Endothelial cell of umbilical vein (primary cell): ENCODE data around the gene BRICD5. TPM values are rescaled to one million over a fixed set of nuclear protein-coding genes. Genes with fewer than 3 reads are reported as not detected.

ENCODE experiments used
- BruUV-seq: library from RNA; stranded (reverse); fragments of 400-500 nt; replicated peaks from 2 replicates; lab custom pipeline; 2021; lab: Mats Ljungman, UMichigan
- CTCF ChIA-PET: fragments of 300-600, 350-600 bp; sonication (Branson Sonifier 250); formaldehyde crosslinking; loops from one replicate; lab custom pipeline; 2021; ENCODE audit warnings: antibody characterized with exemption, inconsistent platforms; lab: Charles Lee
- POLR2A ChIA-PET: fragments of 300-600, 350-600 bp; sonication (Branson Sonifier 250); formaldehyde crosslinking; loops from one replicate; lab custom pipeline; 2021; ENCODE audit warnings: antibody characterized with exemption, inconsistent platforms; lab: Charles Lee
- DNase-seq: peaks from one replicate; pipeline ENCODE4 v3.0.0-alpha.2; 2011; ENCODE audit warnings: low read depth, low spot score
- FAIRE-seq: peaks from 2 replicates; lab custom pipeline; 2011; peaks lifted over from hg19 to GRCh38; lab: Jason Lieb, UNC
- H2AFZ ChIP-seq: 2 replicates; pipeline ENCODE4 v1.6.0; 2012; ENCODE audit warnings: low read depth, low read length, control low read depth, inconsistent platforms
- H3K27ac ChIP-seq: 2 replicates; pipeline ENCODE4 v1.5.1; 2011; ENCODE audit warnings: low read depth, mild to moderate bottlenecking, control low read depth, low read length, moderate library complexity; ENCODE audit not compliant: insufficient read depth
- H3K27me3 ChIP-seq, 2 experiments: 2 replicates each; pipeline versions ENCODE4 v1.6.0 to v1.6.1; 2011; ENCODE audit warnings: low read length in 2 of 2, mixed read lengths in 1 of 2; ENCODE audit not compliant: control insufficient read depth in 2 of 2, insufficient read depth in 2 of 2
- H3K36me3 ChIP-seq, 2 experiments: 2 replicates in 1 of 2; 3 replicates in 1 of 2; pipeline ENCODE4 v1.5.1; 2011; ENCODE audit warnings: low read length in 2 of 2, mild to moderate bottlenecking in 1 of 2, moderate library complexity in 1 of 2; ENCODE audit not compliant: control insufficient read depth in 2 of 2, insufficient read depth in 2 of 2; ENCODE audit errors: extremely low read depth in 1 of 2
- H3K4me1 ChIP-seq: 3 replicates; pipeline ENCODE4 v1.5.1; 2011; ENCODE audit warnings: mild to moderate bottlenecking, low read length; ENCODE audit not compliant: control insufficient read depth, insufficient read depth; ENCODE audit errors: extremely low read depth
- H3K4me2 ChIP-seq: 2 replicates; pipeline ENCODE4 v1.6.1; 2011; ENCODE audit warnings: low read length, control low read depth, mixed read lengths; ENCODE audit not compliant: insufficient read depth
- H3K4me3 ChIP-seq, 3 experiments: fragments of 200-600 bp in 1 of 3; sonication (generic), shearing (Covaris generic) in 1 of 3; replicated peaks in 1 of 3; 2 replicates each; pipeline ENCODE4 v1.5.1; 2011 to 2016; ENCODE audit warnings: control low read depth in 3 of 3, low read length in 3 of 3, mild to moderate bottlenecking in 2 of 3, inconsistent platforms in 1 of 3, low read depth in 1 of 3, moderate library complexity in 1 of 3; ENCODE audit not compliant: insufficient read depth in 1 of 3
- H3K79me2 ChIP-seq: 2 replicates; pipeline ENCODE4 v1.6.0; 2012; ENCODE audit warnings: low read length, inconsistent platforms; ENCODE audit not compliant: control insufficient read depth, insufficient read depth
- H3K9ac ChIP-seq: replicated peaks from 2 replicates; pipeline ENCODE3; 2011; ENCODE audit warnings: low read length, control low read depth; ENCODE audit not compliant: insufficient read depth; ENCODE audit errors: extremely low read depth
- H3K9me1 ChIP-seq: replicated peaks from 3 replicates; pipeline ENCODE4 v1.6.0; 2011; ENCODE audit warnings: mild to moderate bottlenecking, low read length; ENCODE audit not compliant: control insufficient read depth, insufficient read depth; ENCODE audit errors: extremely low read depth
- H3K9me3 ChIP-seq: replicated peaks from 2 replicates; pipeline ENCODE4 v1.5.1; 2012; ENCODE audit warnings: low read length, inconsistent platforms; ENCODE audit not compliant: control insufficient read depth, insufficient read depth
- H4K20me1 ChIP-seq: replicated peaks from 2 replicates; pipeline ENCODE3; 2011; ENCODE audit warnings: mild to moderate bottlenecking, low read length; ENCODE audit not compliant: control insufficient read depth, insufficient read depth; ENCODE audit errors: extremely low read depth
- EZH2 ChIP-seq: IDR thresholded peaks from 2 replicates; pipeline ENCODE4 v1.6.1; 2012; ENCODE audit warnings: borderline replicate concordance, low read depth, mild to moderate bottlenecking, moderate library complexity, low read length, inconsistent platforms; ENCODE audit not compliant: severe bottlenecking
- FOS ChIP-seq: IDR thresholded peaks from 2 replicates; pipeline ENCODE4 v1.6.1; 2011; ENCODE audit warnings: mild to moderate bottlenecking, low read length, moderate library complexity, borderline replicate concordance; ENCODE audit not compliant: insufficient read depth
- JUN ChIP-seq: IDR thresholded peaks from 2 replicates; pipeline ENCODE4 v1.6.1; 2011; ENCODE audit warnings: borderline replicate concordance, low read depth; ENCODE audit not compliant: insufficient read length, insufficient read depth
- MYC ChIP-seq: IDR thresholded peaks from one replicate; pipeline ENCODE4 v1.6.1; 2011; ENCODE audit warnings: mild to moderate bottlenecking, low read depth, low read length
- POLR2A ChIP-seq: IDR thresholded peaks from 2 replicates; pipeline ENCODE4 v1.6.1; 2012; ENCODE audit warnings: low read depth, mild to moderate bottlenecking, control low read depth, low read length
- POLR2AphosphoS5 ChIP-seq: IDR thresholded peaks from 2 replicates; pipeline ENCODE4 v1.6.1; 2012; ENCODE audit warnings: low read depth, mild to moderate bottlenecking, control low read depth, low read length, moderate library complexity; ENCODE audit not compliant: insufficient read depth
- dilution Hi-C: fragments of 300-500 bp; cut with MboI; formaldehyde crosslinking; loops from one replicate; pipeline ENCODE4 v1.15.0; 2019; ENCODE audit warnings: low sequenced_read_pairs; ENCODE audit not compliant: extremely low pct_ligation_motif_present
- intact Hi-C: fragments of 100-400 bp; cut with micrococcal nuclease; formaldehyde crosslinking; loops from one replicate; pipeline ENCODE4 v1.10.0; 2022
- polyA plus RNA-seq, 4 experiments: library from polyadenylated mRNA; depleted of rRNA in 3 of 4; stranded (reverse) in 3 of 4; unstranded in 1 of 4; fragments of >200 nt; gene quantifications; 2 replicates each; pipeline versions ENCODE4 v1.2.1 to v1.2.3, GENCODE V29; 2011 to 2012; ENCODE audit warnings: missing spikeins in 1 of 4
- total RNA-seq: library from RNA; stranded (reverse); gene quantifications from 2 replicates; pipeline ENCODE4 v1.2.3, GENCODE V29; 2021
- TF ChIP-seq, protein P1 (sequence below), 2 donors: IDR thresholded peaks; 1 replicate in 1 of 2; 2 replicates in 1 of 2; pipeline ENCODE4 v1.5.1; 2011; ENCODE audit warnings: low read length in 2 of 2, mild to moderate bottlenecking in 2 of 2, moderate library complexity in 2 of 2, control low read depth in 1 of 2, inconsistent platforms in 1 of 2, low read depth in 1 of 2; ENCODE audit not compliant: insufficient read depth in 1 of 2; ENCODE audit errors: extremely low read depth in 1 of 2
- TF ChIP-seq, protein P2 (sequence below): IDR thresholded peaks from 2 replicates; pipeline ENCODE4 v1.6.1; 2011; ENCODE audit not compliant: insufficient read depth, insufficient read length

BRICD5 gene
- total and polyA plus RNA-seq, 2 donors (not counting 3 experiments of a cell fraction or from before 2014, with no cell fraction given): 5.6 to 8.4 TPM

DNA sequence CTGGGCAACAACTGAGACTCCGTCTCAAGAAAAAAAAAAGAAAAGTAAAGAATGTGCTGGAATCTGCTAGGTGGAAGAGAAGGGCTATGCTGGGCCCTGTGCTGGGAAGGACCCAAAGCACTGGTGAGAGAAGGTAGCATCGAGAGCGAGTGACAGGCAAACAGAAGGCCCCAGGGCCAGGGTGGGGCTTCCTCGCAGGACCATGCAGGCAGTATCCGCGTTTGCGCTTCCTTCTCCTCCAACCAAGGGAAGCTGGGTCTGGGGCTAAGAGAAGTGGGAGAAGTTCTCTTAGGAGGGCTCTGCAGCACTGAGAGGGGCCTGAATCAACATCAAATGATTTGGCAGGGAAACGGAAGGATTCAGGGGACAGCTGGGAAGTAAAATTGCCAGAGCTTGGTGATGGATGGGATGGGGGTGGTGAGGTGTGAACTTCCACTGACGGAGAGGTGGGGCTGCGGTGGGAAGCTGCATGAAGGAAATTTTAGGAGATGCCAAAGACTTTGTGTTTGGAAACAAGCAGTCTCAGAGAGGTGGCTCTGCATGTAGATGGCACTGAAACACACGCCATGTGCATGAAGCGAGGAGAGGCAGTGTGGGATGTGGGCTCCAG lies 46.0 kb upstream of the BRICD5 start:
- H3K79me2 ChIP-seq: peaks cover 26% of the 10 kb centered on the region
- H3K4me2 ChIP-seq: no peak overlapping the region
- peaks cover 7% of the 10 kb centered on the region for H3K4me1 ChIP-seq
- H3K27ac ChIP-seq: no peak overlapping the region
- BruUV-seq: no TSS peak
- no peaks in the 10 kb centered on the region for H3K9me1 ChIP-seq
- TF ChIP-seq JUN (no peak), MYC (no peak), POLR2AphosphoS5 (no peak), POLR2A (no peak), EZH2 (no peak), FOS (no peak)
- TF ChIP-seq, protein P1, sequence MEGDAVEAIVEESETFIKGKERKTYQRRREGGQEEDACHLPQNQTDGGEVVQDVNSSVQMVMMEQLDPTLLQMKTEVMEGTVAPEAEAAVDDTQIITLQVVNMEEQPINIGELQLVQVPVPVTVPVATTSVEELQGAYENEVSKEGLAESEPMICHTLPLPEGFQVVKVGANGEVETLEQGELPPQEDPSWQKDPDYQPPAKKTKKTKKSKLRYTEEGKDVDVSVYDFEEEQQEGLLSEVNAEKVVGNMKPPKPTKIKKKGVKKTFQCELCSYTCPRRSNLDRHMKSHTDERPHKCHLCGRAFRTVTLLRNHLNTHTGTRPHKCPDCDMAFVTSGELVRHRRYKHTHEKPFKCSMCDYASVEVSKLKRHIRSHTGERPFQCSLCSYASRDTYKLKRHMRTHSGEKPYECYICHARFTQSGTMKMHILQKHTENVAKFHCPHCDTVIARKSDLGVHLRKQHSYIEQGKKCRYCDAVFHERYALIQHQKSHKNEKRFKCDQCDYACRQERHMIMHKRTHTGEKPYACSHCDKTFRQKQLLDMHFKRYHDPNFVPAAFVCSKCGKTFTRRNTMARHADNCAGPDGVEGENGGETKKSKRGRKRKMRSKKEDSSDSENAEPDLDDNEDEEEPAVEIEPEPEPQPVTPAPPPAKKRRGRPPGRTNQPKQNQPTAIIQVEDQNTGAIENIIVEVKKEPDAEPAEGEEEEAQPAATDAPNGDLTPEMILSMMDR (IDR thresholded peaks at IDR 0.05; ENCODE audit: extremely low read depth in 1 of 2, insufficient read depth in 1 of 2, low read depth in 1 of 2, low read length in 2 of 2): no peak
- TF ChIP-seq, protein P2, sequence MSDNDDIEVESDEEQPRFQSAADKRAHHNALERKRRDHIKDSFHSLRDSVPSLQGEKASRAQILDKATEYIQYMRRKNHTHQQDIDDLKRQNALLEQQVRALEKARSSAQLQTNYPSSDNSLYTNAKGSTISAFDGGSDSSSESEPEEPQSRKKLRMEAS: no peak
- no peaks in the 10 kb centered on the region for H4K20me1 ChIP-seq
- H3K36me3 ChIP-seq: peaks cover 33 to 37% of the 10 kb centered on the region in 2 experiments
- H3K9ac ChIP-seq: no peak overlapping the region
- CTCF ChIA-PET: no interaction called here
- FAIRE-seq (no peak), DNase-seq (no peak)
- no peak overlapping the region for H2AFZ ChIP-seq
- H3K9me3 ChIP-seq: no peaks in the 10 kb centered on the region
- no peak overlapping the region for H3K4me3 ChIP-seq
- POLR2A ChIA-PET: no interaction called here
- intact Hi-C loops (no loop called here), dilution Hi-C loops (no loop called here)
- H3K27me3 ChIP-seq: no peaks in the 10 kb centered on the region
